PC-9 (cell line): ENCODE data around the gene LYRM1.

Experiments used
- CTCF ChIP-seq: fragments of 200-600 bp; sonication (generic); conservative IDR thresholded peaks from 2 replicates; pipeline ENCODE4 v1.6.1; 2017; ENCODE audit warnings: mixed run types, antibody characterized with exemption, mild to moderate bottlenecking, moderate library complexity
- EZH2 ChIP-seq: fragments of 200-600 bp; sonication (generic); IDR thresholded peaks from 2 replicates; pipeline ENCODE4 v1.8.0; 2017; ENCODE audit warnings: antibody characterized with exemption, low read depth

DNA sequence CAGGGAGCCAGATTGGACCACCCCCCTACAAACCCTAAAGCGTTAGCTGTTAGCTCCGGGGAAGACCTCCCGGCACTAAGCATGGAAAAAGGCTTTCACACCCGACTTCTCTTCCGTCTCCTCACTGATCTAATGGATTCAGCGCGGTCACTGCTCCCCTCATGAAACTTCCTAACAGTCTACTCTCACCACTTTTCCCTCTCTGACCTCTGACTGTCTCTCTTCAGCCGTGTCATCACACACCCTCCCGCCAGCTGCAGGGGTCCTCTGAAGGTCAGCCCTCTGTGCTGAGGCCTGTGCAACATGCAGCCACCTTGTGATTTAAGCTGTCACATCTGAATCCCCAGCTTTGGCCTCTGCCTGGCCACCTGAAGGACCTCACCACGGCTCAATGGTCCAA is 15.7 kb downstream of the LYRM1 start:
- TF ChIP-seq EZH2: no peak
- no peak for TF ChIP-seq CTCF
